ENCODE results near the gene AIMP2.
A peak's percentile ranks its signal among the peaks of the same experiment; 100 is the strongest.
"Not testable (repeated sequence)": the region's sequence is repeated elsewhere in the genome, so short reads cannot be mapped to it uniquely, and the experiment has no call there.

AIMP2 gene

GRCh38 chr7:6007835-6008590 lies 1.1 kb upstream of the AIMP2 start:
- not testable (repeated sequence) for H3K27ac ChIP-seq (ENCODE audit: low read depth, low read length); H3K9me3 ChIP-seq (ENCODE audit: control insufficient read depth in 5 of 5, low read length in 5 of 5); H3K27me3 ChIP-seq (ENCODE audit: control insufficient read depth in 5 of 5, insufficient read depth in 4 of 5, low read length in 5 of 5)
- Histone ChIP-seq H3K9ac (ENCODE audit: low read length in 5 of 5) (peak overlapping the region in 3 of 5 donors; percentile 21 to 88 (median 80)), H3K36me3 (ENCODE audit: control insufficient read depth in 5 of 5, insufficient read depth in 5 of 5, low read length in 5 of 5) (peaks cover 0 to 16% (median 3%) of the 10 kb centered on the region in 5 donors), H3K4me1 (ENCODE audit: control insufficient read depth in 5 of 5, insufficient read depth in 5 of 5, low read length in 5 of 5) (peaks cover 4 to 40% (median 17%) of the 10 kb centered on the region in 5 donors), H3K4me3 (ENCODE audit: low read depth in 1 of 5, low read length in 5 of 5) (peak overlapping the region; percentile 61 to 93 (median 82))

GRCh38 chr7:6010370-6010769 lies 1.3 kb downstream of the AIMP2 start:
- not testable (repeated sequence) for H3K4me3 ChIP-seq (ENCODE audit: low read depth in 1 of 5, low read length in 5 of 5); H3K9ac ChIP-seq (ENCODE audit: low read length in 5 of 5); H3K27me3 ChIP-seq (ENCODE audit: control insufficient read depth in 5 of 5, insufficient read depth in 4 of 5, low read length in 5 of 5); H3K9me3 ChIP-seq (ENCODE audit: control insufficient read depth in 5 of 5, low read length in 5 of 5)
- peak overlapping the region; percentile 23 for H3K27ac ChIP-seq (ENCODE audit: low read depth, low read length)
- peaks cover 0 to 18% (median 4%) of the 10 kb centered on the region in 5 donors for H3K36me3 ChIP-seq (ENCODE audit: control insufficient read depth in 5 of 5, insufficient read depth in 5 of 5, low read length in 5 of 5)
- peaks cover 4 to 50% (median 17%) of the 10 kb centered on the region in 5 donors for H3K4me1 ChIP-seq (ENCODE audit: control insufficient read depth in 5 of 5, insufficient read depth in 5 of 5, low read length in 5 of 5)

- Histone ChIP-seq H3K9ac (ENCODE audit: low read length in 5 of 5) (no peak overlapping the region), H3K9me3 (ENCODE audit: control insufficient read depth in 5 of 5, low read length in 5 of 5) (no peaks in the 10 kb centered on the region), H3K36me3 (ENCODE audit: control insufficient read depth in 5 of 5, insufficient read depth in 5 of 5, low read length in 5 of 5) (peaks cover 0 to 29% (median 7%) of the 10 kb centered on the region in 5 donors), H3K4me1 (ENCODE audit: control insufficient read depth in 5 of 5, insufficient read depth in 5 of 5, low read length in 5 of 5) (peaks cover 4 to 60% (median 29%) of the 10 kb centered on the region in 5 donors), H3K27me3 (ENCODE audit: control insufficient read depth in 5 of 5, insufficient read depth in 4 of 5, low read length in 5 of 5) (peaks cover 0 to 3% (median 0%) of the 10 kb centered on the region in 5 donors), H3K4me3 (ENCODE audit: low read depth in 1 of 5, low read length in 5 of 5) (no peak overlapping the region), H3K27ac (ENCODE audit: low read depth, low read length) (peak overlapping the region; percentile 46)
Observed at GRCh38 chr7:6011541-6011940, 2.5 kb downstream of the AIMP2 start.

- peaks cover 0 to 38% (median 13%) of the 10 kb centered on the region in 5 donors for H3K36me3 ChIP-seq (ENCODE audit: control insufficient read depth in 5 of 5, insufficient read depth in 5 of 5, low read length in 5 of 5)
- peaks cover 0 to 3% (median 0%) of the 10 kb centered on the region in 5 donors for H3K27me3 ChIP-seq (ENCODE audit: control insufficient read depth in 5 of 5, insufficient read depth in 4 of 5, low read length in 5 of 5)
- peaks cover 4 to 64% (median 33%) of the 10 kb centered on the region in 5 donors for H3K4me1 ChIP-seq (ENCODE audit: control insufficient read depth in 5 of 5, insufficient read depth in 5 of 5, low read length in 5 of 5)
- H3K4me3 ChIP-seq (ENCODE audit: low read depth in 1 of 5, low read length in 5 of 5): no peak overlapping the region
- no peaks in the 10 kb centered on the region for H3K9me3 ChIP-seq (ENCODE audit: control insufficient read depth in 5 of 5, low read length in 5 of 5)
- H3K9ac ChIP-seq (ENCODE audit: low read length in 5 of 5): no peak overlapping the region
- peak overlapping the region; percentile 46 for H3K27ac ChIP-seq (ENCODE audit: low read depth, low read length)
Observed at GRCh38 chr7:6012355-6013104, 3.5 kb downstream of the AIMP2 start.

GRCh38 chr7:6015917-6016652 lies 7.0 kb downstream of the AIMP2 start:
- Histone ChIP-seq H3K27ac (ENCODE audit: low read depth, low read length) (peak overlapping the region; percentile 39), H3K27me3 (ENCODE audit: control insufficient read depth in 5 of 5, insufficient read depth in 4 of 5, low read length in 5 of 5) (no peaks in the 10 kb centered on the region), H3K9me3 (ENCODE audit: control insufficient read depth in 5 of 5, low read length in 5 of 5) (no peaks in the 10 kb centered on the region), H3K36me3 (ENCODE audit: control insufficient read depth in 5 of 5, insufficient read depth in 5 of 5, low read length in 5 of 5) (peaks cover 9 to 66% (median 39%) of the 10 kb centered on the region in 5 donors), H3K9ac (ENCODE audit: low read length in 5 of 5) (no peak overlapping the region), H3K4me1 (ENCODE audit: control insufficient read depth in 5 of 5, insufficient read depth in 5 of 5, low read length in 5 of 5) (peaks cover 0 to 45% (median 24%) of the 10 kb centered on the region in 5 donors), H3K4me3 (ENCODE audit: low read depth in 1 of 5, low read length in 5 of 5) (no peak overlapping the region)

DNA sequence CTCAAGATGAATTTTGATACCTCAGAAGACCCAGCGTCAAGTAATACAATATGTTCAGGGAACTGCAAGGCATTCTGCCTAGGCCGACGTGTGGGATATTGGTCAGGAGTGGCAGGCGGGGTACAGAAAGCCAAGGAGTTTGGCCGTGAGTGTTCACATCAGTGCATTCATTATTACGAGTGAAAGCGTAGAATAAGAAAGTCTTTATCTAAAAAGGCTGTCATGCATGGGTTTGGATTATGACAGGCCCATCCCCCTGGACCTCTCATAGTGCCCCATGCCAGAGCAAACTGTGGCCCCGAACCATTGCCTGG lies 7.5 kb downstream of the AIMP2 start:
- H3K9me3 ChIP-seq (ENCODE audit: control insufficient read depth in 5 of 5, low read length in 5 of 5): no peaks in the 10 kb centered on the region
- H3K4me3 ChIP-seq (ENCODE audit: low read depth in 1 of 5, low read length in 5 of 5): no peak overlapping the region
- H3K9ac ChIP-seq (ENCODE audit: low read length in 5 of 5): no peak overlapping the region
- peaks cover 12 to 67% (median 45%) of the 10 kb centered on the region in 5 donors for H3K36me3 ChIP-seq (ENCODE audit: control insufficient read depth in 5 of 5, insufficient read depth in 5 of 5, low read length in 5 of 5)
- H3K27ac ChIP-seq (ENCODE audit: low read depth, low read length): peak overlapping the region; percentile 39
- H3K27me3 ChIP-seq (ENCODE audit: control insufficient read depth in 5 of 5, insufficient read depth in 4 of 5, low read length in 5 of 5): no peaks in the 10 kb centered on the region
- peaks cover 0 to 39% (median 18%) of the 10 kb centered on the region in 5 donors for H3K4me1 ChIP-seq (ENCODE audit: control insufficient read depth in 5 of 5, insufficient read depth in 5 of 5, low read length in 5 of 5)

DNA sequence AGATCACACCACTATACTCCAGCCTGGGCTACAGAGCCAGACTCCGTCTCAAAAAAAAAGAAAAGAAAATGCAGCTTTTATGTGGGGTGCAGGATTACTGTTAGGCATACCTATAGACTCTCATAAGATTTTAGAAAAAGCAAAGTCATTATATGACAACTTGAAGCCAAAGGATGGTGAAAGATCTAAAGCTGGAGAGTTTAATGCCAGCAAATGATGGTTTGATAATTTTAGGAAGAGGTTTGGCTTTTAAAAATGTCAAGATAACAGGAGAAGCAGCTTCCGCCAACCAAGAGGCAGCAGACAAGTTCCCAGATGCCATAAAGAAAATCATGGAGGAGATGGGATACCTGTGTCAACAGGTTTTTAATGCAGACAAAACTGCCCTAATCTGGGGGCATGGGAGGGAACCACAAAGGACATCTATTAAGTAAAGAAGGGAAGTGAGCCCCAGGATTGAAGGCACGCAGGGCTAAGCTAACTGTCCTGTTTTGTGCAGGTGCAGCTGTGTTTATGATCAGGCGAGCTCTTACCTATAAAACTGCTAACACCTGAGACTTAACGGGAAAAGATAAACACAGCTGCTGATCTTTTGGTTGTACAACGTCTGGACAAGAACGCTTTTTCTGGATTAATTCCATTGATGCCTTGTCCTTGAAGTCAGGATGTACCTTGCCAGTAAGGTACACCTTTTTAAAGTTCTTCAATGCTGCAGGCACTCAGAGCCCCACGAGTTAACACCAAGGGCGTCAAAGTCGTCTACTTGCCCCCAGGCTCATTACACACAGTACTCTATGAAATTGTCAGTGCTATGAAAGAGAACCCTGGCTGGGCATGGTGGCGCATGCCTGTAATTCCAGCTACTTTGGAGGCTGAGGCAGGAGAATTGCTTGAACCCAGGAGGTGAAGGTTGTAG lies 11.6 kb downstream of the AIMP2 start:
- Histone ChIP-seq H3K36me3 (ENCODE audit: control insufficient read depth in 5 of 5, insufficient read depth in 5 of 5, low read length in 5 of 5) (peaks cover 17 to 93% (median 74%) of the 10 kb centered on the region in 5 donors), H3K4me3 (ENCODE audit: low read depth in 1 of 5, low read length in 5 of 5) (no peak overlapping the region), H3K27ac (ENCODE audit: low read depth, low read length) (no peak overlapping the region), H3K4me1 (ENCODE audit: control insufficient read depth in 5 of 5, insufficient read depth in 5 of 5, low read length in 5 of 5) (peaks cover 0 to 13% (median 13%) of the 10 kb centered on the region in 5 donors), H3K9me3 (ENCODE audit: control insufficient read depth in 5 of 5, low read length in 5 of 5) (no peaks in the 10 kb centered on the region), H3K27me3 (ENCODE audit: control insufficient read depth in 5 of 5, insufficient read depth in 4 of 5, low read length in 5 of 5) (no peaks in the 10 kb centered on the region), H3K9ac (ENCODE audit: low read length in 5 of 5) (no peak overlapping the region)

DNA sequence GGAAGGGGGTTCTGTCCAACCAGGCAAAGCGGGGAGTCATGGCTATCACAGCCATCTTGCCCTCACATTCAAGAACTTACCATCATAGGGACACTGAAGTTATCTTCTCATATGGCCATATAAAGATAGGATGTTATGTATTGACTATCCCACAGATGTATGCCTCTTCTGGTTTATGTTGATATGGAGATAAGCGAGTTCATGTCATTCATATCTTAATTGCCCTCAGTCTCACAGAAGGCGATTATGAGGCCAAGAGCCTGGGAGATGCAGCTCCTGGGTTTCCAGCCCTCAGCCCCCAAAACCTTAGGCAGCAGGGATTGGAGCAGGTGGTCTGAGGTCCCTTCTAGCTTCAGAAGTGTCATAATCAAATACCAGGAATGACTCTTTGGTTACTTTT lies 13.6 kb downstream of the AIMP2 start:
- no peak overlapping the region for H3K27ac ChIP-seq (ENCODE audit: low read depth, low read length)
- H3K27me3 ChIP-seq (ENCODE audit: control insufficient read depth in 5 of 5, insufficient read depth in 4 of 5, low read length in 5 of 5): no peaks in the 10 kb centered on the region
- no peak overlapping the region for H3K9ac ChIP-seq (ENCODE audit: low read length in 5 of 5)
- H3K4me1 ChIP-seq (ENCODE audit: control insufficient read depth in 5 of 5, insufficient read depth in 5 of 5, low read length in 5 of 5): peaks cover 0 to 14% (median 7%) of the 10 kb centered on the region in 5 donors
- H3K9me3 ChIP-seq (ENCODE audit: control insufficient read depth in 5 of 5, low read length in 5 of 5): no peaks in the 10 kb centered on the region
- no peak overlapping the region for H3K4me3 ChIP-seq (ENCODE audit: low read depth in 1 of 5, low read length in 5 of 5)
- H3K36me3 ChIP-seq (ENCODE audit: control insufficient read depth in 5 of 5, insufficient read depth in 5 of 5, low read length in 5 of 5): peaks cover 20 to 94% (median 86%) of the 10 kb centered on the region in 5 donors

- peaks cover 26 to 99% (median 89%) of the 10 kb centered on the region in 5 donors for H3K36me3 ChIP-seq (ENCODE audit: control insufficient read depth in 5 of 5, insufficient read depth in 5 of 5, low read length in 5 of 5)
Observed at GRCh38 chr7:6023974-6024435, 14.9 kb downstream of the AIMP2 start.

More at GRCh38 chr7:6023974-6024435, 14.9 kb downstream of the AIMP2 start:
- Histone ChIP-seq H3K4me1 (ENCODE audit: control insufficient read depth in 5 of 5, insufficient read depth in 5 of 5, low read length in 5 of 5) (peaks cover 0 to 14% (median 7%) of the 10 kb centered on the region in 5 donors), H3K27ac (ENCODE audit: low read depth, low read length) (no peak overlapping the region), H3K27me3 (ENCODE audit: control insufficient read depth in 5 of 5, insufficient read depth in 4 of 5, low read length in 5 of 5) (no peaks in the 10 kb centered on the region), H3K9ac (ENCODE audit: low read length in 5 of 5) (no peak overlapping the region), H3K4me3 (ENCODE audit: low read depth in 1 of 5, low read length in 5 of 5) (no peak overlapping the region), H3K9me3 (ENCODE audit: control insufficient read depth in 5 of 5, low read length in 5 of 5) (no peaks in the 10 kb centered on the region)

Measured in subcutaneous abdominal adipose tissue (tissue), 5 donors.